H9 (cell line): ENCODE results near the gene MAP3K12. TPM values are rescaled to one million over a fixed set of nuclear protein-coding genes. Genes with fewer than 3 reads are reported as not detected.

ENCODE experiments used
- DNase-seq: peaks from one replicate; pipeline ENCODE4 v3.0.0-alpha.2; 2017
- H2AFZ ChIP-seq: one replicate; pipeline ENCODE4 v1.6.1; 2013; ENCODE audit warnings: mild to moderate bottlenecking, low read length, control low read depth, moderate library complexity
- H2AK5ac ChIP-seq: 2 replicates; pipeline ENCODE4 v1.6.1; 2013; ENCODE audit warnings: low read length, control low read depth, mixed read lengths; ENCODE audit not compliant: insufficient read length
- H2BK120ac ChIP-seq: one replicate; pipeline ENCODE4 v1.6.1; 2013; ENCODE audit warnings: low read depth, mild to moderate bottlenecking, low read length, control low read depth, inconsistent platforms; ENCODE audit not compliant: poor library complexity, severe bottlenecking
- H2BK12ac ChIP-seq: 2 replicates; pipeline ENCODE4 v1.6.1; 2013; ENCODE audit warnings: low read length, control low read depth, mixed read lengths, low read depth; ENCODE audit not compliant: insufficient read length
- H2BK15ac ChIP-seq: 2 replicates; pipeline ENCODE4 v1.6.1; 2013; ENCODE audit warnings: low read depth, low read length, control low read depth
- H2BK20ac ChIP-seq: one replicate; pipeline ENCODE4 v1.6.1; 2013; ENCODE audit warnings: low read depth, mild to moderate bottlenecking, low read length, control low read depth, inconsistent platforms; ENCODE audit not compliant: poor library complexity, severe bottlenecking
- H2BK5ac ChIP-seq: 2 replicates; pipeline ENCODE4 v1.6.1; 2013; ENCODE audit warnings: low read length, control low read depth, mixed read lengths; ENCODE audit not compliant: insufficient read length
- H3K14ac ChIP-seq: 2 replicates; pipeline ENCODE4 v1.6.1; 2013; ENCODE audit warnings: low read length, control low read depth; ENCODE audit not compliant: insufficient read depth
- H3K18ac ChIP-seq: 2 replicates; pipeline ENCODE4 v1.6.1; 2013; ENCODE audit warnings: low read depth, mild to moderate bottlenecking, mixed read lengths, low read length, control low read depth; ENCODE audit not compliant: insufficient read length
- H3K23ac ChIP-seq: 2 replicates; pipeline ENCODE4 v1.6.1; 2013; ENCODE audit warnings: low read length, control low read depth, mixed read lengths, low read depth; ENCODE audit not compliant: insufficient read length
- H3K23me2 ChIP-seq: 2 replicates; pipeline ENCODE4 v1.6.1; 2013; ENCODE audit warnings: low read depth, mild to moderate bottlenecking, mixed read lengths, low read length, control low read depth; ENCODE audit not compliant: insufficient read length, poor library complexity, severe bottlenecking
- H3K27ac ChIP-seq: 2 replicates; pipeline ENCODE4 v1.5.1; 2013; ENCODE audit warnings: low read length, control low read depth, mixed read lengths, low read depth; ENCODE audit not compliant: insufficient read length
- H3K27me3 ChIP-seq: 2 replicates; pipeline ENCODE4 v1.6.1; 2013; ENCODE audit warnings: low read length, control low read depth, inconsistent platforms; ENCODE audit not compliant: insufficient read depth
- H3K4ac ChIP-seq: 2 replicates; pipeline ENCODE4 v1.6.1; 2013; ENCODE audit warnings: low read depth, mild to moderate bottlenecking, control low read depth, inconsistent platforms, low read length, moderate library complexity
- H3K4me1 ChIP-seq: 2 replicates; pipeline ENCODE4 v1.6.1; 2013; ENCODE audit warnings: low read length, control low read depth, inconsistent platforms; ENCODE audit not compliant: insufficient read depth
- H3K4me2 ChIP-seq: 2 replicates; pipeline ENCODE4 v1.6.1; 2013; ENCODE audit warnings: low read length, control low read depth, mixed read lengths; ENCODE audit not compliant: insufficient read length, insufficient read depth
- H3K56ac ChIP-seq: 2 replicates; pipeline ENCODE4 v1.6.1; 2013; ENCODE audit warnings: low read depth, mild to moderate bottlenecking, mixed read lengths, low read length, control low read depth; ENCODE audit not compliant: insufficient read length
- H3K79me1 ChIP-seq: 2 replicates; pipeline ENCODE4 v1.6.1; 2013; ENCODE audit warnings: low read depth, mild to moderate bottlenecking, moderate library complexity, low read length, control low read depth, inconsistent platforms; ENCODE audit not compliant: insufficient read depth, poor library complexity, severe bottlenecking
- H3K79me2 ChIP-seq: 2 replicates; pipeline ENCODE4 v1.6.1; 2013; ENCODE audit warnings: low read length, control low read depth, inconsistent platforms; ENCODE audit not compliant: insufficient read depth
- H3K9ac ChIP-seq: 2 replicates; pipeline ENCODE4 v1.6.1; 2013; ENCODE audit warnings: low read length, control low read depth, mixed read lengths; ENCODE audit not compliant: insufficient read length; ENCODE audit errors: extremely low read depth
- H3K9me3 ChIP-seq: one replicate; pipeline ENCODE4 v1.6.1; 2013; ENCODE audit warnings: low read depth, low read length, inconsistent platforms; ENCODE audit not compliant: control insufficient read depth
- H3T11ph ChIP-seq: one replicate; pipeline ENCODE4 v1.6.1; 2013; ENCODE audit warnings: mild to moderate bottlenecking, low read length, control low read depth, inconsistent platforms
- H4K20me1 ChIP-seq: one replicate; pipeline ENCODE4 v1.6.1; 2013; ENCODE audit not compliant: control insufficient read depth, insufficient read length, insufficient read depth
- H4K5ac ChIP-seq: 2 replicates; pipeline ENCODE4 v1.6.1; 2013; ENCODE audit warnings: low read depth, mild to moderate bottlenecking, mixed read lengths, low read length, control low read depth; ENCODE audit not compliant: insufficient read length
- H4K8ac ChIP-seq: replicated peaks from 2 replicates; pipeline ENCODE4 v1.6.1; 2013; ENCODE audit warnings: low read length, control low read depth, mixed read lengths, low read depth; ENCODE audit not compliant: insufficient read length
- H4K91ac ChIP-seq: 2 replicates; pipeline ENCODE4 v1.6.1; 2013; ENCODE audit warnings: low read depth, mild to moderate bottlenecking, moderate library complexity, mixed read lengths, low read length, control low read depth; ENCODE audit not compliant: insufficient read length
- H3K27ac Mint-ChIP-seq, 3 experiments: 2 replicates in 2 of 3; 3 replicates in 1 of 3; pipeline ENCODE4 v1.8.0; 2020 to 2021; ENCODE audit warnings: mixed read lengths in 3 of 3, mild to moderate bottlenecking in 1 of 3, moderate library complexity in 1 of 3
- H3K27me3 Mint-ChIP-seq: 2 replicates; pipeline ENCODE4 v1.8.0; 2021; ENCODE audit warnings: low read depth, mild to moderate bottlenecking, moderate library complexity, mixed read lengths
- H3K36me3 Mint-ChIP-seq, 3 experiments: 2 replicates in 2 of 3; 3 replicates in 1 of 3; pipeline ENCODE4 v1.8.0; 2020 to 2021; ENCODE audit warnings: low read depth in 3 of 3, mixed read lengths in 3 of 3; ENCODE audit not compliant: insufficient read depth in 1 of 3
- H3K4me1 Mint-ChIP-seq, 2 experiments: 2 replicates each; pipeline ENCODE4 v1.8.0; 2020; ENCODE audit warnings: mixed read lengths in 2 of 2
- H3K4me3 Mint-ChIP-seq, 2 experiments: 2 replicates in 1 of 2; 3 replicates in 1 of 2; pipeline ENCODE4 v1.8.0; 2020 to 2021; ENCODE audit warnings: mild to moderate bottlenecking in 2 of 2, mixed read lengths in 2 of 2, moderate library complexity in 1 of 2
- H3K9me3 Mint-ChIP-seq, 2 experiments: 2 replicates in 1 of 2; 3 replicates in 1 of 2; pipeline ENCODE4 v1.8.0; 2020; ENCODE audit warnings: mild to moderate bottlenecking in 2 of 2, mixed read lengths in 2 of 2, moderate library complexity in 1 of 2
- CTCF ChIP-seq: fragments of 200-600 bp; sonication (generic); conservative IDR thresholded peaks from 3 replicates; pipeline ENCODE4 v1.8.0; 2021; ENCODE audit warnings: antibody characterized with exemption, mild to moderate bottlenecking
- WGBS: extraction: QIAGEN DNeasy Blood & Tissue Kit; methylation state at CpG from one replicate; pipeline ENCODE4 v1.1.7; 2013; ENCODE audit warnings: missing lambda C conversion rate, low lambda C conversion rate, mixed read lengths; ENCODE audit not compliant: insufficient read length; ENCODE audit errors: extremely low coverage; 5-methylcytosine and 5-hydroxymethylcytosine counted together
- total RNA-seq: library from RNA; stranded (reverse); gene quantifications from 2 replicates; pipeline ENCODE4 v1.2.1, GENCODE V29; 2021

Gene MAP3K12
- total RNA-seq, 1 experiment from 2014 or later: 22.3 TPM

- no peak overlapping the region for H2BK5ac ChIP-seq
- H2AK5ac ChIP-seq: no peak overlapping the region
Observed at GRCh38 chr12:53533471-53533870, 34.2 kb upstream of the MAP3K12 start.

More at GRCh38 chr12:53533471-53533870, 34.2 kb upstream of the MAP3K12 start:
- Histone ChIP-seq H3K27me3 (no peaks in the 10 kb centered on the region), H4K5ac (no peak overlapping the region), H3K18ac (no peak overlapping the region), H3K79me2 (no peaks in the 10 kb centered on the region), H3K79me1 (no peaks in the 10 kb centered on the region), H3K14ac (no peak overlapping the region), H3K23ac (no peak overlapping the region), H2BK12ac (no peak overlapping the region), H2BK20ac (no peak overlapping the region), H4K20me1 (no peaks in the 10 kb centered on the region), H2AFZ (no peak overlapping the region), H4K91ac (no peak overlapping the region), H3K4ac (no peak overlapping the region), H2BK15ac (no peak overlapping the region), H3K9ac (no peak overlapping the region), H3K27ac (no peak overlapping the region), H3K4me2 (no peak overlapping the region), H2BK120ac (no peak overlapping the region), H4K8ac (no peak overlapping the region), H3K56ac (no peak overlapping the region), H3T11ph (no peak overlapping the region), H3K9me3 (no peaks in the 10 kb centered on the region), H3K4me1 (no peaks in the 10 kb centered on the region), H3K23me2 (no peaks in the 10 kb centered on the region)
- Mint-ChIP-seq H3K36me3 (peaks cover 12 to 52% (median 35%) of the 10 kb centered on the region in 3 experiments; a peak in 6 of 7 replicates), H3K27me3 (no peaks in the 10 kb centered on the region), H3K4me3 (no peak overlapping the region), H3K27ac (no peak overlapping the region), H3K4me1 (no peaks in the 10 kb centered on the region), H3K9me3 (no peaks in the 10 kb centered on the region)
- WGBS: no CpG with 5 or more reads among the region's 2 CpGs
- no peak for TF ChIP-seq CTCF
- no peak for DNase-seq
